Nucleus accumbens (tissue), 56 donors: ENCODE measurements around the gene ST3GAL2.
"Not testable (repeated sequence)": the region's sequence is repeated elsewhere in the genome, so short reads cannot be mapped to it uniquely, and the experiment has no call there.

ENCODE experiments used
- DNase-seq, 56 donors: peaks; one replicate each; lab custom pipeline; 2025; lab: John Stamatoyannopoulos, UW

ST3GAL2 gene

GRCh38 chr16:70392606-70393005 is 46.3 kb downstream of the ST3GAL2 start:
- DNase-seq: no peak

GRCh38 chr16:70391881-70392481 is 46.9 kb downstream of the ST3GAL2 start:
- DNase-seq: peak in 1 of 56 donors; percentile 9

GRCh38 chr16:70391446-70391845 is 47.5 kb downstream of the ST3GAL2 start:
- DNase-seq: no peak

- DNase-seq: no peak
Observed at GRCh38 chr16:70390774-70391173, 48.1 kb downstream of the ST3GAL2 start.

- peak in 7 of 56 donors; percentile 3 to 31 (median 18) for DNase-seq
Observed at GRCh38 chr16:70388006-70388680, 50.8 kb downstream of the ST3GAL2 start.

GRCh38 chr16:70386289-70386986 is 52.5 kb downstream of the ST3GAL2 start:
- not testable (repeated sequence) for DNase-seq

- DNase-seq: no peak
Observed at GRCh38 chr16:70383421-70383960, 55.4 kb downstream of the ST3GAL2 start.

GRCh38 chr16:70381604-70382342 is 57.1 kb downstream of the ST3GAL2 start:
- no peak for DNase-seq

GRCh38 chr16:70380919-70381603 is 57.8 kb downstream of the ST3GAL2 start:
- DNase-seq: peak; percentile 78 to 99 (median 96)

GRCh38 chr16:70380248-70380918 is 58.5 kb downstream of the ST3GAL2 start:
- DNase-seq: peak in 33 of 56 donors; percentile 11 to 69 (median 45)

GRCh38 chr16:70378869-70379493 is 59.9 kb downstream of the ST3GAL2 start:
- no peak for DNase-seq

- DNase-seq: no peak
Observed at GRCh38 chr16:70377782-70378181, 61.1 kb downstream of the ST3GAL2 start.

- DNase-seq: no peak
Observed at GRCh38 chr16:70375636-70376611, 63.0 kb downstream of the ST3GAL2 start.

GRCh38 chr16:70374213-70374612 is 64.7 kb downstream of the ST3GAL2 start:
- DNase-seq: no peak

GRCh38 chr16:70372921-70373728 is 65.8 kb downstream of the ST3GAL2 start:
- no peak for DNase-seq

- no peak for DNase-seq
Observed at GRCh38 chr16:70370924-70371323, 68.0 kb downstream of the ST3GAL2 start.

- peak in 13 of 56 donors; percentile 2 to 32 (median 7) for DNase-seq
Observed at GRCh38 chr16:70370145-70370544, 68.8 kb downstream of the ST3GAL2 start.
